Measurements from ENCODE around the gene RXRA.
A peak's percentile ranks its signal among the peaks of the same experiment; 100 is the strongest.

Gene RXRA

DNA sequence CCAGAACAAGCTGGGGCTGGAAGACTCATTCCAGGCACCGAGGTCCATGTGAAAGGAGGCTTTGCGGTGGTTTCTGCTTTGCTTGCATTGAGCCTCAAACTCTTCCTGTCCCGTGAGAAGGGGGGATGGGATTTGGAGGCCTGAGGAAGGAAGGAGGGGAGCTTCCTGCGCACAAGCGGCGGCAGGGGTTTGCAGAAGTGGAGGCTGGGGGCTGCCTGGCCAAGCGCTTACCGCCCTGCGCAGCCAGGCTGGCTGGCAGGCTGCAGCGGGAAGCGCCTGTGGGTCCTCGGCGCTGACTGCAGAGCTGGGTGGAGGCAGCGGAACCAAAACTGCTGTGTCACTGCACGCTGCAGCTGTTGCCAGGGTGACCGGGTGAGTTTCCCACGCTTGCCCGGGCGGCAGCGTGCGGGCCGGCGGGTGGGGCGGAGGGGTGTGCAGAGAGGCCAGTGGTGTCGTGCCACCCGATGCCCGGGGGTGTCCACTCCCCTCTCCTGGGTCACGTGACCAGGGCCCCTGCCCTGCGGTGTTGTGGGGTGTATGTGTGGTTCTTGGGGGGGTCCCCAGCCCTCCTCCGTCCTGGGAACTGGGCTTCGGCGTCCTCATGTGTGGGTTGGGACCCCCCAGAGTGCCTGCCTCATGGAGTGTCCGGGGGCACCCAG lies 81.0 kb downstream of the RXRA start:
- peak overlapping the region; percentile 22 for H3K4me3 ChIP-seq (ENCODE audit: low read depth, low read length)
- peak; percentile 88 for DNase-seq (ENCODE audit: low read depth, low spot score)
- TF ChIP-seq, protein P1, sequence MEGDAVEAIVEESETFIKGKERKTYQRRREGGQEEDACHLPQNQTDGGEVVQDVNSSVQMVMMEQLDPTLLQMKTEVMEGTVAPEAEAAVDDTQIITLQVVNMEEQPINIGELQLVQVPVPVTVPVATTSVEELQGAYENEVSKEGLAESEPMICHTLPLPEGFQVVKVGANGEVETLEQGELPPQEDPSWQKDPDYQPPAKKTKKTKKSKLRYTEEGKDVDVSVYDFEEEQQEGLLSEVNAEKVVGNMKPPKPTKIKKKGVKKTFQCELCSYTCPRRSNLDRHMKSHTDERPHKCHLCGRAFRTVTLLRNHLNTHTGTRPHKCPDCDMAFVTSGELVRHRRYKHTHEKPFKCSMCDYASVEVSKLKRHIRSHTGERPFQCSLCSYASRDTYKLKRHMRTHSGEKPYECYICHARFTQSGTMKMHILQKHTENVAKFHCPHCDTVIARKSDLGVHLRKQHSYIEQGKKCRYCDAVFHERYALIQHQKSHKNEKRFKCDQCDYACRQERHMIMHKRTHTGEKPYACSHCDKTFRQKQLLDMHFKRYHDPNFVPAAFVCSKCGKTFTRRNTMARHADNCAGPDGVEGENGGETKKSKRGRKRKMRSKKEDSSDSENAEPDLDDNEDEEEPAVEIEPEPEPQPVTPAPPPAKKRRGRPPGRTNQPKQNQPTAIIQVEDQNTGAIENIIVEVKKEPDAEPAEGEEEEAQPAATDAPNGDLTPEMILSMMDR (IDR thresholded peaks at IDR 0.05; ENCODE audit: low read depth, low read length), result no peak
- in situ Hi-C loops (cut with HindIII; ENCODE audit: low sequenced_read_pairs), result no loop called here

DNA sequence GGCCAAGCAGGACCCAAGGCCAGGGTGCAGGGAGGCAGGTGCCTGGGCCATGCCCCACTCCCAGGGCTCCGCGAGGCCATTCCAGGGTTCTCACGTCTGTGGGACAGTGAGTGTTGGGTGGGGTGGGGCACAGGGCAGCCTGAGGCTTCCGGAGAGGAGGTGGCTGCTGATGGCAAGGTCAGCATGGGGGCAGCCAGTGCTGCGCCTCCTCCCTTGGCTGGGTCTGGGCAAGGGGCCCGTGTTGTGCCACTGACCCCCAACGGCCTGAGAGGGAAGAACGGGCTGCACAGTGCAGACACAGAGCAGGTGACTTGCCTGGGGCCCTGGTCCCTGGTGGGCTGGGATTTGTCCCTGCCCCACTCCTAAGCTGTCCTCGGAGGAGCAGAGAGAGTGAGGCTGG lies 82.1 kb downstream of the RXRA start:
- in situ Hi-C loops (cut with HindIII; ENCODE audit: low sequenced_read_pairs), result no loop called here
- H3K4me3 ChIP-seq (ENCODE audit: low read depth, low read length), result no peak overlapping the region
- TF ChIP-seq, protein P1 (IDR thresholded peaks at IDR 0.05; ENCODE audit: low read depth, low read length), result no peak
- no peak for DNase-seq (ENCODE audit: low read depth, low spot score)

DNA sequence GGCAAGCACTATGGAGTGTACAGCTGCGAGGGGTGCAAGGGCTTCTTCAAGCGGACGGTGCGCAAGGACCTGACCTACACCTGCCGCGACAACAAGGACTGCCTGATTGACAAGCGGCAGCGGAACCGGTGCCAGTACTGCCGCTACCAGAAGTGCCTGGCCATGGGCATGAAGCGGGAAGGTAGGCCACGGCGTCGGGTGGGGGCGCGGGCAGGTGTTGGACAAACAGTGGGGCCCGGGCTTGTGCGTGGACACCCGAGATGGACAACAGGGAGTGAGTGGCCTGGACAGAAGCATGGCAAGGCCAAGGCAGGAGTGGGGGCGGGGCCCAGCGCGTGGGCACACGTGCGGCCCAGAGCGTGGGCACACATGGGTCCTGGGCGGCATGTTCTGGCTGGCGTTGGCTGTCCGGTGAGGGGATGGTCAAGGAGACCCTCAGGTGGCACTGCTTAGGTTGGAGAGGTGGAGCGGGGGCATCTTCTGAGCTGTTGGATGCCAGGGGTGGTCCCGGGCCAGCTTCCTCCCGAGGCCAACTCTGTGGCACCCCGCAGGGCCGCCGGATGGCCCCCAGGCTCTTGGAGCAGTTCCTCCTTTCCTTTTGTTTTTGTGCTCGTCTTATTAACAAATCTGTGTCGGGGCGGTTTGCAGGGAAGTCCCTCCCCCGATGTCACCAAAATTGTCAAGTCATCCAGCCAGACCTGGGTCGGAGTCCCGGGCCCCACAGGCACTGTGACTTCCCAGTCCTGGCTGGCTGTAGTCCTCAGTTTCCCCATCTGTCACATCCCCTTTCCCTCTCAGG lies 82.9 kb downstream of the RXRA start:
- no peak overlapping the region for H3K4me3 ChIP-seq (ENCODE audit: low read depth, low read length)
- TF ChIP-seq, protein P1 (IDR thresholded peaks at IDR 0.05; ENCODE audit: low read depth, low read length), result no peak
- in situ Hi-C loops (cut with HindIII; ENCODE audit: low sequenced_read_pairs), result no loop called here
- DNase-seq (ENCODE audit: low read depth, low spot score), result no peak

DNA sequence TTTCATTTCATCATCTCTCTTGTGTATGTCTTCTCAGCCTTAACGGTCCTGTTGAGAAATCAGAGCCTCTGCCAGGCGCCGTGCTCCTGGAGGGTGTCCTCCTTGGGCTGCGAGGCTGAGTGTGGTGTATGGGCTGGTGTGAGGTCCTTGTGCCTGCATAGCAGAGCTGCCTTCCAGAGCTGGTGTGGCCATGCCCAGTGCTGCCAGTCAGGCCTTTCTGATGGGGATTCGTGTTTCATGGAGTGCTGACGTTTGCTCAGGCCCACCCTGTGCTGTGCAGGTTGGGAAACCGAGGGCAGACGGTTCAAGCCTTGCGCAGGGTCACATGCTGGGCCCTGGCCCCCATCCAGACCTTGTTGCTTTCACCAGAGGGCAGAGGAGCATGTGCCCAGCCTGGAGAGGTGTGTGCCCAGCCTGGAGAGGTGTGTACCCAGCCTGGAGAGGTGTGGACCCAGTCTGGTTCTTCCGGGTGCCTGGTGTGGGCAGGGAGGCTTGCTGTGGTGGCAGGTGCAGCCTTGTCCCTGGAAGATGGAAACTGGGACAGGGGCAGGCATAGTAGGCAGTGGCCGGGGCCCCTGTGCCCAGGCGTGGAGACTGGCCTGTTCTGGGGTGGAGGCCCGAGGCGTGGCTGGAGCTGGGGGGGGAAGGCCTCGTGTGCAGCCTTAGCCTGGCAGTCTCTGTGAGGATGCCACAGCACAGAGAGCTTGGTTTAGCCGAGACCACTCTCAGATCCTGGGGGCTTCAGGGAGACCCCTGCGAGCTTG lies 84.0 kb downstream of the RXRA start:
- in situ Hi-C loops (cut with HindIII; ENCODE audit: low sequenced_read_pairs), result no loop called here
- TF ChIP-seq, protein P1 (IDR thresholded peaks at IDR 0.05; ENCODE audit: low read depth, low read length), result no peak
- H3K4me3 ChIP-seq (ENCODE audit: low read depth, low read length), result no peak overlapping the region
- DNase-seq (ENCODE audit: low read depth, low spot score), result no peak

DNA sequence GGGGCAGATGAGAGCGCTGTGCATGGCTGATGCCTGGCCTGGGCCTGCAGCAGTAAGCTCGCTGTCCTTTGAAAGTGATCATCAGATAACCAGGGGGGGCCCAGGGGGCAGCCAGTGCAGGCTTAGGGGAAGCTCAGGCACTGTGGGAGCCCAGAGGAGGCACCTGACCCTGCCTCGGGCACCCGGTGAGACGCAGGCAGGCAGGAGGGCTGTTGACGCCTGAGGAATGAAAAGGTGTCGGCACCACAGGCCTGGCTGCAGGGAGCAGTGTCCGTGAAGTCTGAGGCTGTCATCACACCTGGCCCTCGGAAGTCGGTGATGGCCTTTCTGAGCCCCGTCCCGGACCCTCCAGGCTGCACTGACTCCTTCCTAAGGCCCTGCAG lies 84.6 kb downstream of the RXRA start:
- H3K4me3 ChIP-seq (ENCODE audit: low read depth, low read length), result no peak overlapping the region
- TF ChIP-seq, protein P1 (IDR thresholded peaks at IDR 0.05; ENCODE audit: low read depth, low read length), result no peak
- no peak for DNase-seq (ENCODE audit: low read depth, low spot score)
- in situ Hi-C loops (cut with HindIII; ENCODE audit: low sequenced_read_pairs), result no loop called here

DNA sequence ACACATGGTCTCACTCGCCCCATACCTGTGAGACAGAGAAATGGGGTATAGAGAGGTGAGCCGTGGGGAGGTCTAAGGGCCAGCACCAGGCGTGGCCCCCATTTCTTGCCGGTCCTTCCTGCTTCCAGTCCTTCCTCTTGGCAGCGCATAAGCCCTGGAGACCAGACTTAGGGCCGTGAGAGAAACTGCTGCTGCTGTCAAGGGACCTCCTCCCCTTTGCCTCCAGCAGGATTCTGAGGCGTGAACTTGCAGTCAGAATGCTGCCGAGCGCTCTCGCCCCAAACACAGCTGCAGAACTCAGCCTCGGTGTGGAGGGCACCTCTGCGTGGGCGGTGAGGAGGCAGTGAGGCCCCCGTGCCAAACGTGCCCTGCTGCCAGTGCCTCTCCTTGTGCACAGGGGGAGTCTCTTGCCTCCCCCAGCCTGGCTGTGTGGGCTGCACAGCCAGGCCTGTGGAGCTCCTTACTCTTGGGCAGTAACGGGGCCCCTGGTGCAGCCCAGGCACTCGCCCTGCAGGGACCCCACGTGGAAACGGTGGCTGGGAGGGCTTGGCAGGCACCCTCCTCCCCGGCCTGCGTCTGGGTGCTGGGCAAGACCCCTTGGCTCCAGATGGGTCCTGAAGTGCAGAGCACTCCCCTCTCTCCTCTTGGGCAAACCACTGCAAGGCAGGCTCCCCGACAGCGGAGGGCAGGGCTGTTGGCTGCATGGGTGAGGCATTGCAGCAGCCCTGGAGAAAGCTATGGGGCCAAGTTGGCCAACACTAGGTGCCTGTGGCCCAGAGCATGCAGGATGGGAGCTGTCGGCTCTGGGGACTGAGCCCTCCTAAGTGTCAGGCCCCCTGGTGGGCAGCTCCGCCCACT lies 85.4 kb downstream of the RXRA start:
- no peak overlapping the region for H3K4me3 ChIP-seq (ENCODE audit: low read depth, low read length)
- in situ Hi-C loops (cut with HindIII; ENCODE audit: low sequenced_read_pairs), result no loop called here
- no peak for DNase-seq (ENCODE audit: low read depth, low spot score)
- TF ChIP-seq, protein P1 (IDR thresholded peaks at IDR 0.05; ENCODE audit: low read depth, low read length), result no peak

Data from astrocyte of the spinal cord (primary cell).